Measurements from ENCODE around the gene ZSWIM8.

- TF ChIP-seq CTCF (IDR thresholded peaks at IDR 0.05; ENCODE audit: low read length) (no peak), EZH2phosphoT487 (IDR thresholded peaks at IDR 0.05; ENCODE audit: low read length) (no peak), EZH2 (optimal IDR thresholded peaks at IDR 0.05; ENCODE audit: low read depth, low read length) (no peak)
Observed at GRCh38 chr10:73819081-73819480, 33.7 kb downstream of the ZSWIM8 start.

Data from MM.1S (cell line).